WTC11 (cell line): ENCODE data around the gene MACF1. TPM values are rescaled to one million over a fixed set of nuclear protein-coding genes. Genes with fewer than 3 reads are reported as not detected.

ENCODE experiments used
- ATAC-seq: fragments of 200-7000 bp; cut with Tn5 transposase; 2 replicates; pipeline ENCODE4 v1.10.0; 2021; ENCODE audit warnings: mild to moderate bottlenecking, moderate library complexity
- CTCF ChIA-PET: fragments of 300-600 bp; sonication (Branson Sonifier 250); formaldehyde crosslinking; loops from one replicate; lab custom pipeline; 2021; ENCODE audit warnings: antibody characterized with exemption; lab: Charles Lee
- POLR2A ChIA-PET: fragments of 350-600 bp; sonication (Branson Sonifier 250); formaldehyde crosslinking; loops from one replicate; lab custom pipeline; 2021; ENCODE audit warnings: antibody characterized with exemption; lab: Charles Lee
- DNase-seq: peaks from one replicate; pipeline ENCODE4 v3.0.0; 2021; ENCODE audit warnings: low spot score
- H3K27ac Mint-ChIP-seq: 2 replicates; pipeline ENCODE4 v1.8.0; 2021; ENCODE audit warnings: mixed read lengths
- H3K27me3 Mint-ChIP-seq: 2 replicates; pipeline ENCODE4 v1.8.0; 2021; ENCODE audit warnings: low read depth, mild to moderate bottlenecking, moderate library complexity, mixed read lengths
- H3K36me3 Mint-ChIP-seq: 2 replicates; pipeline ENCODE4 v1.8.0; 2021; ENCODE audit warnings: mixed read lengths
- H3K4me1 Mint-ChIP-seq: 2 replicates; pipeline ENCODE4 v1.8.0; 2022; ENCODE audit warnings: mixed read lengths
- H3K4me3 Mint-ChIP-seq: 2 replicates; pipeline ENCODE4 v1.8.0; 2021; ENCODE audit warnings: mild to moderate bottlenecking, moderate library complexity, mixed read lengths
- H3K9me3 Mint-ChIP-seq: 2 replicates; pipeline ENCODE4 v1.8.0; 2021; ENCODE audit warnings: mixed read lengths
- E2F5 ChIP-seq: sonication (generic); formaldehyde crosslinking; IDR thresholded peaks from 2 replicates; pipeline ENCODE4 v1.8.1; 2022; ENCODE audit warnings: mild to moderate bottlenecking, moderate library complexity, missing genetic modification reagents
- ELF4 ChIP-seq: sonication (generic); formaldehyde crosslinking; IDR thresholded peaks from 2 replicates; pipeline ENCODE4 v1.8.1; 2022; ENCODE audit warnings: low read depth, mild to moderate bottlenecking, moderate library complexity, missing genetic modification reagents
- ESRRA ChIP-seq: sonication (generic); formaldehyde crosslinking; IDR thresholded peaks from 2 replicates; pipeline ENCODE4 v1.8.1; 2022; ENCODE audit warnings: mild to moderate bottlenecking, missing genetic modification reagents, borderline replicate concordance
- ETV6 ChIP-seq: sonication (generic); formaldehyde crosslinking; IDR thresholded peaks from 2 replicates; pipeline ENCODE4 v1.8.1; 2022; ENCODE audit warnings: mild to moderate bottlenecking, missing genetic modification reagents
- FOXJ3 ChIP-seq: sonication (generic); formaldehyde crosslinking; IDR thresholded peaks from 2 replicates; pipeline ENCODE4 v1.9.0; 2021; ENCODE audit warnings: missing genetic modification reagents, mild to moderate bottlenecking, borderline replicate concordance
- FOXK1 ChIP-seq: sonication (generic); formaldehyde crosslinking; IDR thresholded peaks from 2 replicates; pipeline ENCODE4 v1.8.0; 2022; ENCODE audit warnings: mild to moderate bottlenecking, moderate library complexity, missing genetic modification reagents
- FOXP1 ChIP-seq: sonication (generic); formaldehyde crosslinking; IDR thresholded peaks from 2 replicates; pipeline ENCODE4 v1.8.0; 2022; ENCODE audit warnings: missing genetic modification reagents, mild to moderate bottlenecking, moderate library complexity, borderline replicate concordance
- GABPB1 ChIP-seq: sonication (generic); formaldehyde crosslinking; IDR thresholded peaks from 2 replicates; pipeline ENCODE4 v1.8.1; 2023; ENCODE audit warnings: mild to moderate bottlenecking, missing genetic modification reagents
- JUN ChIP-seq: sonication (generic); formaldehyde crosslinking; IDR thresholded peaks from 2 replicates; pipeline ENCODE4 v1.8.0; 2023; ENCODE audit warnings: mild to moderate bottlenecking, missing genetic modification reagents
- MYBL2 ChIP-seq: sonication (generic); formaldehyde crosslinking; IDR thresholded peaks from 2 replicates; pipeline ENCODE4 v1.8.1; 2023; ENCODE audit warnings: mild to moderate bottlenecking, moderate library complexity, missing genetic modification reagents
- NFATC4 ChIP-seq: fragments of 250-450 bp; sonication (Bioruptor Pico); IDR thresholded peaks from 2 replicates; pipeline ENCODE4 v1.9.0; 2021; ENCODE audit warnings: mild to moderate bottlenecking
- NFE2L1 ChIP-seq: sonication (generic); formaldehyde crosslinking; IDR thresholded peaks from 2 replicates; pipeline ENCODE4 v1.8.1; 2023; ENCODE audit warnings: missing genetic modification reagents
- NR3C1 ChIP-seq: sonication (generic); formaldehyde crosslinking; conservative IDR thresholded peaks from 2 replicates; pipeline ENCODE4 v1.8.1; 2023; ENCODE audit warnings: low read depth, mild to moderate bottlenecking, missing genetic modification reagents
- ZNF281 ChIP-seq: sonication (generic); formaldehyde crosslinking; IDR thresholded peaks from 2 replicates; pipeline ENCODE4 v1.8.0; 2023; ENCODE audit warnings: mild to moderate bottlenecking, missing genetic modification reagents
- ZNF423 ChIP-seq: fragments of 250-450 bp; sonication (Bioruptor Pico); IDR thresholded peaks from 2 replicates; pipeline ENCODE4 v2.1.2; 2022; ENCODE audit warnings: mild to moderate bottlenecking, moderate library complexity
- ZNF512 ChIP-seq: sonication (generic); formaldehyde crosslinking; IDR thresholded peaks from 2 replicates; pipeline ENCODE4 v1.8.1; 2022; ENCODE audit warnings: missing genetic modification reagents, borderline replicate concordance
- ZNF532 ChIP-seq: fragments of 250-450 bp; sonication (Bioruptor Pico); IDR thresholded peaks from 2 replicates; pipeline ENCODE4 v1.9.0; 2021; ENCODE audit warnings: mild to moderate bottlenecking, borderline replicate concordance
- ZNF671 ChIP-seq: fragments of 250-450 bp; sonication (Bioruptor Pico); IDR thresholded peaks from 2 replicates; pipeline ENCODE4 v1.8.0; 2021; ENCODE audit warnings: mild to moderate bottlenecking
- total RNA-seq: library from RNA; stranded (reverse); gene quantifications from 3 replicates; pipeline ENCODE4 v1.2.3, GENCODE V29; 2021
- TF ChIP-seq, protein P1 (sequence below): sonication (generic); formaldehyde crosslinking; IDR thresholded peaks from 2 replicates; pipeline ENCODE4 v1.8.1; 2023; ENCODE audit warnings: mild to moderate bottlenecking, missing genetic modification reagents, moderate library complexity
- TF ChIP-seq, protein P2 (sequence below): sonication (generic); formaldehyde crosslinking; IDR thresholded peaks from 2 replicates; pipeline ENCODE4 v1.8.1; 2023; ENCODE audit warnings: mild to moderate bottlenecking, missing genetic modification reagents

MACF1 gene
- total RNA-seq, 1 experiment from 2014 or later: 327 TPM

DNA sequence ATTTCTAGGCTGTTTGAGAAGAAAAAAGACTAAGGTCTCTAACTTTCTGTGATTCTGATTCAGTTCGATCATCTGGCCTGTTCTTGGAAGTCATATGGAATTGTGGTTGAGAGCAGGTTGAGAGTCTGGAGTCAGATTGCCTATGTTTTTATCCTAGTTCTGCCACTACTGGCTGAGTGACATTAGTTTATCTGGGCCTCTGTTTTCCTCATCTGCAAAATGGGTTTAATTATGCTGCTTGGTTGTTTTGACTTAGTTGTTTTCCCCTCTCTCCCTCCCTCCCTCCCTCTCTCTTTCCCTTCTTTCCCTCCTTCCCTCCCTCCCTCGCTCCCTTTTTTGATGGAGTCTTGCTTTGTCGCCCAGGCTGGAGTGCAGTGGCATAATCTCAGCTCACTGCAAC, 6.2 kb downstream of the MACF1 start:
- DNase-seq: no peak
- H3K36me3 Mint-ChIP-seq: no peaks in the 10 kb centered on the region
- H3K9me3 Mint-ChIP-seq: no peaks in the 10 kb centered on the region
- CTCF ChIA-PET: interaction anchor here (1.4 to 2.8 kb wide), 2 partner anchors 19 to 48 kb away, joined by 4 to 15 read pairs; no protein-coding TSS in a partner anchor
- ATAC-seq: no peak
- no peak overlapping the region for H3K27ac Mint-ChIP-seq
- POLR2A ChIA-PET: no interaction called here
- TF ChIP-seq NR3C1 (no peak), NFE2L1 (no peak), ETV6 (CRISPR knock-in tag) (no peak), ZNF512 (CRISPR knock-in tag) (no peak), ELF4 (CRISPR knock-in tag) (no peak), FOXK1 (no peak), GABPB1 (CRISPR knock-in tag) (no peak)
- TF ChIP-seq, protein P1, sequence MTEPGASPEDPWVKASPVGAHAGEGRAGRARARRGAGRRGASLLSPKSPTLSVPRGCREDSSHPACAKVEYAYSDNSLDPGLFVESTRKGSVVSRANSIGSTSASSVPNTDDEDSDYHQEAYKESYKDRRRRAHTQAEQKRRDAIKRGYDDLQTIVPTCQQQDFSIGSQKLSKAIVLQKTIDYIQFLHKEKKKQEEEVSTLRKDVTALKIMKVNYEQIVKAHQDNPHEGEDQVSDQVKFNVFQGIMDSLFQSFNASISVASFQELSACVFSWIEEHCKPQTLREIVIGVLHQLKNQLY (CRISPR knock-in tag): no peak
- TF ChIP-seq, protein P2, sequence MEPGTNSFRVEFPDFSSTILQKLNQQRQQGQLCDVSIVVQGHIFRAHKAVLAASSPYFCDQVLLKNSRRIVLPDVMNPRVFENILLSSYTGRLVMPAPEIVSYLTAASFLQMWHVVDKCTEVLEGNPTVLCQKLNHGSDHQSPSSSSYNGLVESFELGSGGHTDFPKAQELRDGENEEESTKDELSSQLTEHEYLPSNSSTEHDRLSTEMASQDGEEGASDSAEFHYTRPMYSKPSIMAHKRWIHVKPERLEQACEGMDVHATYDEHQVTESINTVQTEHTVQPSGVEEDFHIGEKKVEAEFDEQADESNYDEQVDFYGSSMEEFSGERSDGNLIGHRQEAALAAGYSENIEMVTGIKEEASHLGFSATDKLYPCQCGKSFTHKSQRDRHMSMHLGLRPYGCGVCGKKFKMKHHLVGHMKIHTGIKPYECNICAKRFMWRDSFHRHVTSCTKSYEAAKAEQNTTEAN: no peak
- peaks cover 42% of the 10 kb centered on the region for H3K4me1 Mint-ChIP-seq
- no peaks in the 10 kb centered on the region for H3K27me3 Mint-ChIP-seq
- no peak overlapping the region for H3K4me3 Mint-ChIP-seq

- Mint-ChIP-seq H3K4me1 (peaks cover 49% of the 10 kb centered on the region), H3K9me3 (no peaks in the 10 kb centered on the region), H3K4me3 (no peak overlapping the region), H3K27me3 (no peaks in the 10 kb centered on the region), H3K27ac (peak overlapping the region; percentile 54), H3K36me3 (no peaks in the 10 kb centered on the region)
- ChIA-PET CTCF (interaction anchor here (4.8 kb wide), 1 partner anchor 20 kb away, joined by 55 read pairs; no protein-coding TSS in a partner anchor), POLR2A (interaction anchor here (0.6 kb wide), 1 partner anchor 74 kb away, joined by 3 read pairs; no protein-coding TSS in a partner anchor)
- no peak for DNase-seq
- no peak for TF ChIP-seq ZNF532 (CRISPR knock-in tag)
- no peak for TF ChIP-seq FOXJ3 (CRISPR knock-in tag)
- TF ChIP-seq ZNF423 (CRISPR knock-in tag): no peak
- TF ChIP-seq ZNF281 (CRISPR knock-in tag): no peak
- no peak for TF ChIP-seq FOXP1 (CRISPR knock-in tag)
- no peak for TF ChIP-seq NFATC4
- TF ChIP-seq E2F5 (CRISPR knock-in tag): no peak
- no peak for TF ChIP-seq NR3C1
- TF ChIP-seq MYBL2 (CRISPR knock-in tag): no peak
- no peak for TF ChIP-seq ZNF671
- no peak for TF ChIP-seq JUN (CRISPR knock-in tag)
- TF ChIP-seq ESRRA: no peak
- TF ChIP-seq NFE2L1: no peak
- ATAC-seq: no peak
Measured at GRCh38 chr1:39212499-39212898, 8.0 kb downstream of the MACF1 start.
